Measurements from ENCODE around the gene CTNNA2. TPM values are rescaled to one million over a fixed set of nuclear protein-coding genes. Genes with fewer than 3 reads are reported as not detected.

The CTNNA2 gene
- polyA plus RNA-seq, 2 of the 4 experiments (the other 2 are of a cell fraction): 0.50 to 0.94 TPM

GRCh38 chr2:80054346-80054675, 541.5 kb downstream of the CTNNA2 start:
- ATAC-seq (no peak), DNase-seq (ENCODE audit: low read depth in 1 of 2, low spot score in 1 of 2) (no peak), FAIRE-seq (no peak)
- ChIA-PET CTCF (no interaction called here), POLR2A (no interaction called here)
- no peak overlapping the region for H3K4me2 ChIP-seq
- H3K9me3 ChIP-seq: 0 out of 3 replicates have a peak, but pooled peaks cover 6% of the 10 kb centered on the region
- H3K4me1 ChIP-seq: no peaks in the 10 kb centered on the region
- H3K4me3 ChIP-seq: no peak overlapping the region
- H3K27ac ChIP-seq: no peak overlapping the region
- no peak for TF ChIP-seq BHLHE40 (IDR thresholded peaks at IDR 0.05; ENCODE audit: low read depth, low read length)
- no peak for TF ChIP-seq HEYL (CRISPR knock-in tag; IDR thresholded peaks at IDR 0.05)
- no peak for TF ChIP-seq FOSB (CRISPR knock-in tag; IDR thresholded peaks at IDR 0.05)
- no peak for TF ChIP-seq TFCP2L1 (CRISPR knock-in tag; IDR thresholded peaks at IDR 0.05)
- TF ChIP-seq, protein P1, sequence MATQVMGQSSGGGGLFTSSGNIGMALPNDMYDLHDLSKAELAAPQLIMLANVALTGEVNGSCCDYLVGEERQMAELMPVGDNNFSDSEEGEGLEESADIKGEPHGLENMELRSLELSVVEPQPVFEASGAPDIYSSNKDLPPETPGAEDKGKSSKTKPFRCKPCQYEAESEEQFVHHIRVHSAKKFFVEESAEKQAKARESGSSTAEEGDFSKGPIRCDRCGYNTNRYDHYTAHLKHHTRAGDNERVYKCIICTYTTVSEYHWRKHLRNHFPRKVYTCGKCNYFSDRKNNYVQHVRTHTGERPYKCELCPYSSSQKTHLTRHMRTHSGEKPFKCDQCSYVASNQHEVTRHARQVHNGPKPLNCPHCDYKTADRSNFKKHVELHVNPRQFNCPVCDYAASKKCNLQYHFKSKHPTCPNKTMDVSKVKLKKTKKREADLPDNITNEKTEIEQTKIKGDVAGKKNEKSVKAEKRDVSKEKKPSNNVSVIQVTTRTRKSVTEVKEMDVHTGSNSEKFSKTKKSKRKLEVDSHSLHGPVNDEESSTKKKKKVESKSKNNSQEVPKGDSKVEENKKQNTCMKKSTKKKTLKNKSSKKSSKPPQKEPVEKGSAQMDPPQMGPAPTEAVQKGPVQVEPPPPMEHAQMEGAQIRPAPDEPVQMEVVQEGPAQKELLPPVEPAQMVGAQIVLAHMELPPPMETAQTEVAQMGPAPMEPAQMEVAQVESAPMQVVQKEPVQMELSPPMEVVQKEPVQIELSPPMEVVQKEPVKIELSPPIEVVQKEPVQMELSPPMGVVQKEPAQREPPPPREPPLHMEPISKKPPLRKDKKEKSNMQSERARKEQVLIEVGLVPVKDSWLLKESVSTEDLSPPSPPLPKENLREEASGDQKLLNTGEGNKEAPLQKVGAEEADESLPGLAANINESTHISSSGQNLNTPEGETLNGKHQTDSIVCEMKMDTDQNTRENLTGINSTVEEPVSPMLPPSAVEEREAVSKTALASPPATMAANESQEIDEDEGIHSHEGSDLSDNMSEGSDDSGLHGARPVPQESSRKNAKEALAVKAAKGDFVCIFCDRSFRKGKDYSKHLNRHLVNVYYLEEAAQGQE (IDR thresholded peaks at IDR 0.05): no peak
- TF ChIP-seq CHD4 (IDR thresholded peaks at IDR 0.05; ENCODE audit: borderline replicate concordance): no peak
- TF ChIP-seq, protein P2, sequence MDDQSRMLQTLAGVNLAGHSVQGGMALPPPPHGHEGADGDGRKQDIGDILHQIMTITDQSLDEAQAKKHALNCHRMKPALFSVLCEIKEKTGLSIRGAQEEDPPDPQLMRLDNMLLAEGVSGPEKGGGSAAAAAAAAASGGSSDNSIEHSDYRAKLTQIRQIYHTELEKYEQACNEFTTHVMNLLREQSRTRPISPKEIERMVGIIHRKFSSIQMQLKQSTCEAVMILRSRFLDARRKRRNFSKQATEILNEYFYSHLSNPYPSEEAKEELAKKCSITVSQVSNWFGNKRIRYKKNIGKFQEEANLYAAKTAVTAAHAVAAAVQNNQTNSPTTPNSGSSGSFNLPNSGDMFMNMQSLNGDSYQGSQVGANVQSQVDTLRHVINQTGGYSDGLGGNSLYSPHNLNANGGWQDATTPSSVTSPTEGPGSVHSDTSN (IDR thresholded peaks at IDR 0.05): no peak
- no peak for TF ChIP-seq FOXS1 (CRISPR knock-in tag; IDR thresholded peaks at IDR 0.05)
- TF ChIP-seq POLR2AphosphoS2 (conservative IDR thresholded peaks at IDR 0.05; ENCODE audit: low read length): no peak
- no peak for TF ChIP-seq CTCF (IDR thresholded peaks at IDR 0.05)
- TF ChIP-seq, protein P3, sequence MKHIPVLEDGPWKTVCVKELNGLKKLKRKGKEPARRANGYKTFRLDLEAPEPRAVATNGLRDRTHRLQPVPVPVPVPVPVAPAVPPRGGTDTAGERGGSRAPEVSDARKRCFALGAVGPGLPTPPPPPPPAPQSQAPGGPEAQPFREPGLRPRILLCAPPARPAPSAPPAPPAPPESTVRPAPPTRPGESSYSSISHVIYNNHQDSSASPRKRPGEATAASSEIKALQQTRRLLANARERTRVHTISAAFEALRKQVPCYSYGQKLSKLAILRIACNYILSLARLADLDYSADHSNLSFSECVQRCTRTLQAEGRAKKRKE (CRISPR knock-in tag; IDR thresholded peaks at IDR 0.05; ENCODE audit: low read depth): no peak
- TF ChIP-seq RAD21 (conservative IDR thresholded peaks at IDR 0.05 in 1 of 2, IDR thresholded peaks at IDR 0.05 in 1 of 2): no peak
- no peak for TF ChIP-seq HOXB5 (CRISPR knock-in tag; IDR thresholded peaks at IDR 0.05)
- TF ChIP-seq HOXB13 (CRISPR knock-in tag; IDR thresholded peaks at IDR 0.05; ENCODE audit: low read depth): no peak
- TF ChIP-seq, protein P4, sequence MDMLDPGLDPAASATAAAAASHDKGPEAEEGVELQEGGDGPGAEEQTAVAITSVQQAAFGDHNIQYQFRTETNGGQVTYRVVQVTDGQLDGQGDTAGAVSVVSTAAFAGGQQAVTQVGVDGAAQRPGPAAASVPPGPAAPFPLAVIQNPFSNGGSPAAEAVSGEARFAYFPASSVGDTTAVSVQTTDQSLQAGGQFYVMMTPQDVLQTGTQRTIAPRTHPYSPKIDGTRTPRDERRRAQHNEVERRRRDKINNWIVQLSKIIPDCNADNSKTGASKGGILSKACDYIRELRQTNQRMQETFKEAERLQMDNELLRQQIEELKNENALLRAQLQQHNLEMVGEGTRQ (IDR thresholded peaks at IDR 0.05): no peak
- TF ChIP-seq CEBPB (IDR thresholded peaks at IDR 0.05): no peak
- no peak for TF ChIP-seq MYC (IDR thresholded peaks at IDR 0.05; ENCODE audit: borderline replicate concordance, low read length)
- TF ChIP-seq HDAC2 (IDR thresholded peaks at IDR 0.05): no peak
- no peak for TF ChIP-seq RFX5 (IDR thresholded peaks at IDR 0.05)
- WGBS (ENCODE audit: missing lambda C conversion rate): 18% methylated on average over 2 of the region's 2 CpGs

- ATAC-seq: no peak
- H3K4me1 ChIP-seq: no peaks in the 10 kb centered on the region
- no peak overlapping the region for H3K27ac ChIP-seq
- TF ChIP-seq, protein P3 (CRISPR knock-in tag; IDR thresholded peaks at IDR 0.05; ENCODE audit: low read depth): no peak
- no peak for TF ChIP-seq BHLHE40 (IDR thresholded peaks at IDR 0.05; ENCODE audit: low read depth, low read length)
- TF ChIP-seq CBX2 (IDR thresholded peaks at IDR 0.05; ENCODE audit: borderline replicate concordance, low read depth): no peak
- no peak for TF ChIP-seq JUN (IDR thresholded peaks at IDR 0.05)
- TF ChIP-seq POLR2AphosphoS2 (conservative IDR thresholded peaks at IDR 0.05; ENCODE audit: low read length): no peak
- WGBS (ENCODE audit: missing lambda C conversion rate): 67% methylated on average over 1 of the region's 1 CpG
- ChIA-PET POLR2A (no interaction called here), CTCF (interaction anchor here (1.0 kb wide), 1 partner anchor 57 kb away, joined by 3 read pairs; no protein-coding TSS in a partner anchor)
- FAIRE-seq: no peak
- H3K4me3 ChIP-seq: no peak overlapping the region
- DNase-seq (ENCODE audit: low read depth in 1 of 2, low spot score in 1 of 2): no peak
- no peak overlapping the region for H3K4me2 ChIP-seq
- H3K9me3 ChIP-seq: 0 out of 3 replicates have a peak, but pooled peaks cover 6% of the 10 kb centered on the region
Observed at GRCh38 chr2:80057956-80058355, 545.1 kb downstream of the CTNNA2 start.

Measured in A549 (cell line).